ENCODE results near the gene PIRT.

Gene PIRT

GRCh38 chr17:10824874-10825273 is 13.0 kb downstream of the PIRT start:
- WGBS (ENCODE audit: extremely low coverage, insufficient coverage, insufficient read length): no CpG with 5 or more reads among the region's 7 CpGs
- no peaks in the 10 kb centered on the region for H3K27me3 ChIP-seq (ENCODE audit: insufficient read depth, low read length)
- no peaks in the 10 kb centered on the region for H3K79me1 ChIP-seq (ENCODE audit: low read length)
- H2AFZ ChIP-seq (ENCODE audit: insufficient read depth, low read length, poor library complexity): no peak overlapping the region
- no peak overlapping the region for H3K23ac ChIP-seq (ENCODE audit: low read length)
- no peaks in the 10 kb centered on the region for H3K36me3 ChIP-seq (ENCODE audit: control insufficient read depth in 1 of 2, insufficient read depth in 2 of 2, low read length in 2 of 2)
- DNase-seq: no peak
- H3K4me1 ChIP-seq (ENCODE audit: control insufficient read depth in 1 of 2, insufficient read depth in 2 of 2, low read length in 2 of 2): no peaks in the 10 kb centered on the region
- no peak overlapping the region for H3K4ac ChIP-seq (ENCODE audit: low read depth, low read length)
- no peak overlapping the region for H4K8ac ChIP-seq (ENCODE audit: low read depth, low read length)
- no peak overlapping the region for H2BK120ac ChIP-seq (ENCODE audit: insufficient read depth, low read length, poor library complexity)
- no peak overlapping the region for H2BK12ac ChIP-seq (ENCODE audit: low read length)
- H3K9ac ChIP-seq (ENCODE audit: low read length): no peak overlapping the region
- H2AK5ac ChIP-seq (ENCODE audit: low read length): no peak overlapping the region
- H3K9me3 ChIP-seq (ENCODE audit: insufficient read depth, low read depth, low read length): peaks cover 1% of the 10 kb centered on the region
- no peak overlapping the region for H2BK5ac ChIP-seq (ENCODE audit: low read depth, low read length, poor library complexity)
- no peak overlapping the region for H3K14ac ChIP-seq (ENCODE audit: low read length)
- H3K27ac ChIP-seq (ENCODE audit: low read depth, low read length): no peak overlapping the region
- no peak overlapping the region for H3K4me2 ChIP-seq (ENCODE audit: low read length)
- no peak overlapping the region for H3K4me3 ChIP-seq (ENCODE audit: low read depth, low read length)
- H3K18ac ChIP-seq (ENCODE audit: low read length): no peak overlapping the region
- H4K12ac ChIP-seq (ENCODE audit: low read depth, low read length): no peak overlapping the region
- no peaks in the 10 kb centered on the region for H3K79me2 ChIP-seq (ENCODE audit: control insufficient read depth, insufficient read depth, low read length, poor library complexity)
- H4K91ac ChIP-seq (ENCODE audit: low read depth, low read length): no peak overlapping the region

GRCh38 chr17:10821770-10822169 is 16.1 kb downstream of the PIRT start:
- Histone ChIP-seq H3K79me2 (ENCODE audit: control insufficient read depth, insufficient read depth, low read length, poor library complexity) (no peaks in the 10 kb centered on the region), H3K79me1 (ENCODE audit: low read length) (no peaks in the 10 kb centered on the region), H2BK120ac (ENCODE audit: insufficient read depth, low read length, poor library complexity) (no peak overlapping the region), H2BK5ac (ENCODE audit: low read depth, low read length, poor library complexity) (no peak overlapping the region), H2AFZ (ENCODE audit: insufficient read depth, low read length, poor library complexity) (no peak overlapping the region), H3K9ac (ENCODE audit: low read length) (no peak overlapping the region), H3K4me2 (ENCODE audit: low read length) (no peak overlapping the region), H3K14ac (ENCODE audit: low read length) (no peak overlapping the region), H3K18ac (ENCODE audit: low read length) (no peak overlapping the region), H4K91ac (ENCODE audit: low read depth, low read length) (no peak overlapping the region), H3K27me3 (ENCODE audit: insufficient read depth, low read length) (no peaks in the 10 kb centered on the region), H2AK5ac (ENCODE audit: low read length) (no peak overlapping the region), H2BK12ac (ENCODE audit: low read length) (no peak overlapping the region), H3K4ac (ENCODE audit: low read depth, low read length) (no peak overlapping the region), H4K12ac (ENCODE audit: low read depth, low read length) (no peak overlapping the region), H3K23ac (ENCODE audit: low read length) (no peak overlapping the region), H3K9me3 (ENCODE audit: insufficient read depth, low read depth, low read length) (peaks cover 1% of the 10 kb centered on the region), H4K8ac (ENCODE audit: low read depth, low read length) (no peak overlapping the region), H3K27ac (ENCODE audit: low read depth, low read length) (no peak overlapping the region), H3K36me3 (ENCODE audit: control insufficient read depth in 1 of 2, insufficient read depth in 2 of 2, low read length in 2 of 2) (no peaks in the 10 kb centered on the region), H3K4me3 (ENCODE audit: low read depth, low read length) (no peak overlapping the region), H3K4me1 (ENCODE audit: control insufficient read depth in 1 of 2, insufficient read depth in 2 of 2, low read length in 2 of 2) (no peaks in the 10 kb centered on the region)
- no peak for DNase-seq

GRCh38 chr17:10821054-10821453 is 16.8 kb downstream of the PIRT start:
- Histone ChIP-seq H3K36me3 (ENCODE audit: control insufficient read depth in 1 of 2, insufficient read depth in 2 of 2, low read length in 2 of 2) (no peaks in the 10 kb centered on the region), H3K79me2 (ENCODE audit: control insufficient read depth, insufficient read depth, low read length, poor library complexity) (no peaks in the 10 kb centered on the region), H3K14ac (ENCODE audit: low read length) (no peak overlapping the region), H4K8ac (ENCODE audit: low read depth, low read length) (no peak overlapping the region), H2BK5ac (ENCODE audit: low read depth, low read length, poor library complexity) (no peak overlapping the region), H3K23ac (ENCODE audit: low read length) (no peak overlapping the region), H2BK120ac (ENCODE audit: insufficient read depth, low read length, poor library complexity) (no peak overlapping the region), H3K79me1 (ENCODE audit: low read length) (no peaks in the 10 kb centered on the region), H2AFZ (ENCODE audit: insufficient read depth, low read length, poor library complexity) (no peak overlapping the region), H2AK5ac (ENCODE audit: low read length) (no peak overlapping the region), H3K27ac (ENCODE audit: low read depth, low read length) (no peak overlapping the region), H3K18ac (ENCODE audit: low read length) (no peak overlapping the region), H4K91ac (ENCODE audit: low read depth, low read length) (no peak overlapping the region), H3K27me3 (ENCODE audit: insufficient read depth, low read length) (no peaks in the 10 kb centered on the region), H3K4me1 (ENCODE audit: control insufficient read depth in 1 of 2, insufficient read depth in 2 of 2, low read length in 2 of 2) (no peaks in the 10 kb centered on the region), H3K4me3 (ENCODE audit: low read depth, low read length) (no peak overlapping the region), H2BK12ac (ENCODE audit: low read length) (no peak overlapping the region), H3K4me2 (ENCODE audit: low read length) (no peak overlapping the region), H3K9me3 (ENCODE audit: insufficient read depth, low read depth, low read length) (peaks cover 1% of the 10 kb centered on the region), H3K4ac (ENCODE audit: low read depth, low read length) (no peak overlapping the region), H3K9ac (ENCODE audit: low read length) (no peak overlapping the region), H4K12ac (ENCODE audit: low read depth, low read length) (no peak overlapping the region)
- WGBS (ENCODE audit: extremely low coverage, insufficient coverage, insufficient read length): no CpG with 5 or more reads among the region's 4 CpGs
- no peak for DNase-seq

- Histone ChIP-seq H2BK5ac (ENCODE audit: low read depth, low read length, poor library complexity) (no peak overlapping the region), H3K4me2 (ENCODE audit: low read length) (no peak overlapping the region)
These were observed 22.6 kb downstream of the PIRT start for GRCh38 chr17:10815319-10815718.

More at GRCh38 chr17:10815319-10815718, 22.6 kb downstream of the PIRT start:
- no peaks in the 10 kb centered on the region for H3K79me1 ChIP-seq (ENCODE audit: low read length)
- no peak overlapping the region for H2BK120ac ChIP-seq (ENCODE audit: insufficient read depth, low read length, poor library complexity)
- no peak overlapping the region for H3K4ac ChIP-seq (ENCODE audit: low read depth, low read length)
- DNase-seq: peak in 1 of 2 donors; percentile 15
- H2AFZ ChIP-seq (ENCODE audit: insufficient read depth, low read length, poor library complexity): no peak overlapping the region
- no peaks in the 10 kb centered on the region for H3K4me1 ChIP-seq (ENCODE audit: control insufficient read depth in 1 of 2, insufficient read depth in 2 of 2, low read length in 2 of 2)
- H3K18ac ChIP-seq (ENCODE audit: low read length): no peak overlapping the region
- no peak overlapping the region for H3K23ac ChIP-seq (ENCODE audit: low read length)
- no peaks in the 10 kb centered on the region for H3K79me2 ChIP-seq (ENCODE audit: control insufficient read depth, insufficient read depth, low read length, poor library complexity)
- no peak overlapping the region for H3K14ac ChIP-seq (ENCODE audit: low read length)
- H3K36me3 ChIP-seq (ENCODE audit: control insufficient read depth in 1 of 2, insufficient read depth in 2 of 2, low read length in 2 of 2): no peaks in the 10 kb centered on the region
- H3K9me3 ChIP-seq (ENCODE audit: insufficient read depth, low read depth, low read length): no peaks in the 10 kb centered on the region
- no peak overlapping the region for H4K8ac ChIP-seq (ENCODE audit: low read depth, low read length)
- H2AK5ac ChIP-seq (ENCODE audit: low read length): no peak overlapping the region
- H3K27ac ChIP-seq (ENCODE audit: low read depth, low read length): no peak overlapping the region
- no CpG with 5 or more reads among the region's 5 CpGs for WGBS (ENCODE audit: extremely low coverage, insufficient coverage, insufficient read length)
- no peak overlapping the region for H4K91ac ChIP-seq (ENCODE audit: low read depth, low read length)
- H3K27me3 ChIP-seq (ENCODE audit: insufficient read depth, low read length): no peaks in the 10 kb centered on the region
- H4K12ac ChIP-seq (ENCODE audit: low read depth, low read length): no peak overlapping the region
- no peak overlapping the region for H2BK12ac ChIP-seq (ENCODE audit: low read length)
- no peak overlapping the region for H3K4me3 ChIP-seq (ENCODE audit: low read depth, low read length)
- no peak overlapping the region for H3K9ac ChIP-seq (ENCODE audit: low read length)

Measured in trophoblast cell (in vitro differentiated cells and primary cell).